ENCODE data around the gene SMTNL1.
A peak's percentile ranks its signal among the peaks of the same experiment; 100 is the strongest.

SMTNL1 gene

GRCh38 chr11:57511741-57512430 lies 25.5 kb upstream of the SMTNL1 start:
- H3K4me3 ChIP-seq (ENCODE audit: low read length) = no peak overlapping the region
- no peak for DNase-seq (ENCODE audit: low read depth)
- TF ChIP-seq CTCF (conservative IDR thresholded peaks at IDR 0.05; ENCODE audit: low read depth, low read length) = no peak

GRCh38 chr11:57512646-57513451 lies 24.5 kb upstream of the SMTNL1 start:
- no peak overlapping the region for H3K4me3 ChIP-seq (ENCODE audit: low read length)
- no peak for DNase-seq (ENCODE audit: low read depth)
- TF ChIP-seq CTCF (conservative IDR thresholded peaks at IDR 0.05; ENCODE audit: low read depth, low read length) = no peak

GRCh38 chr11:57513452-57513795 lies 24.0 kb upstream of the SMTNL1 start:
- H3K4me3 ChIP-seq (ENCODE audit: low read length) = no peak overlapping the region
- no peak for TF ChIP-seq CTCF (conservative IDR thresholded peaks at IDR 0.05; ENCODE audit: low read depth, low read length)
- no peak for DNase-seq (ENCODE audit: low read depth)

- no peak for DNase-seq (ENCODE audit: low read depth)
- TF ChIP-seq CTCF (conservative IDR thresholded peaks at IDR 0.05; ENCODE audit: low read depth, low read length) = no peak
- peak overlapping the region; percentile 68 for H3K4me3 ChIP-seq (ENCODE audit: low read length)
Measured at GRCh38 chr11:57513911-57514537, 23.4 kb upstream of the SMTNL1 start.

GRCh38 chr11:57514538-57515331 lies 22.7 kb upstream of the SMTNL1 start:
- no peak for DNase-seq (ENCODE audit: low read depth)
- TF ChIP-seq CTCF (conservative IDR thresholded peaks at IDR 0.05; ENCODE audit: low read depth, low read length) = no peak

GRCh38 chr11:57515332-57516060 lies 21.9 kb upstream of the SMTNL1 start, which contains the start of gene SLC43A1:
Gene SLC43A1, minus strand, starts transcription at chr11:57515702. Its CDS starts 1,591 bp downstream, at chr11:57514111.
- peak within 1 kb of the TSS; percentile 68 for H3K4me3 ChIP-seq (ENCODE audit: low read length)
- no peak for DNase-seq (ENCODE audit: low read depth)
- peak; percentile 3 for TF ChIP-seq CTCF (conservative IDR thresholded peaks at IDR 0.05; ENCODE audit: low read depth, low read length)

More at GRCh38 chr11:57514538-57515331, 22.7 kb upstream of the SMTNL1 start:
- peak overlapping the region; percentile 68 for H3K4me3 ChIP-seq (ENCODE audit: low read length)

Measured in retinal pigment epithelial cell (primary cell).